Neural progenitor cell (in vitro differentiated cells): ENCODE data around the gene MEG3. TPM values are rescaled to one million over a fixed set of nuclear protein-coding genes. Genes with fewer than 3 reads are reported as not detected.
A peak's percentile ranks its signal among the peaks of the same experiment; 100 is the strongest.

ENCODE experiments used
- DNase-seq: peaks from one replicate; pipeline ENCODE4 v3.0.0-alpha.2; 2016; ENCODE audit warnings: low spot score
- H2AFZ ChIP-seq: fragments of 200-600 bp; sonication (generic); replicated peaks from 2 replicates; pipeline ENCODE4 v1.6.1; 2016; ENCODE audit warnings: antibody characterized with exemption
- H3F3A ChIP-seq: fragments of 200-600 bp; sonication (generic); 2 replicates; pipeline ENCODE4 v1.6.1; 2016; ENCODE audit warnings: antibody characterized with exemption, low read depth
- H3K27ac ChIP-seq: fragments of 200-600 bp; sonication (generic); 2 replicates; pipeline ENCODE4 v1.5.1; 2016; ENCODE audit warnings: mild to moderate bottlenecking
- H3K27me3 ChIP-seq: fragments of 200-600 bp; sonication (generic); 2 replicates; pipeline ENCODE4 v1.6.1; 2016; ENCODE audit warnings: mild to moderate bottlenecking, moderate library complexity
- H3K36me3 ChIP-seq: fragments of 200-600 bp; sonication (generic); 2 replicates; pipeline ENCODE4 v1.5.1; 2016
- H3K4me1 ChIP-seq: fragments of 200-600 bp; sonication (generic); 2 replicates; pipeline ENCODE4 v1.6.1; 2016; ENCODE audit warnings: mixed run types
- H3K4me2 ChIP-seq: fragments of 200-600 bp; sonication (generic); 2 replicates; pipeline ENCODE4 v1.6.1; 2016
- H3K4me3 ChIP-seq: fragments of 200-600 bp; sonication (generic); 2 replicates; pipeline ENCODE4 v1.5.1; 2016
- H3K79me2 ChIP-seq: fragments of 200-600 bp; sonication (generic); 2 replicates; pipeline ENCODE4 v1.6.1; 2016; ENCODE audit warnings: low read depth
- H3K9ac ChIP-seq: fragments of 200-600 bp; sonication (generic); 2 replicates; pipeline ENCODE4 v1.6.1; 2016
- H3K9me3 ChIP-seq: fragments of 200-600 bp; sonication (generic); 2 replicates; pipeline ENCODE4 v1.5.1; 2016; ENCODE audit warnings: low read depth
- H4K20me1 ChIP-seq: fragments of 200-600 bp; sonication (generic); 2 replicates; pipeline ENCODE4 v1.6.1; 2016; ENCODE audit warnings: low read depth
- H3K27ac Mint-ChIP-seq: 3 replicates; pipeline ENCODE4 v1.8.0; 2021; ENCODE audit warnings: mixed read lengths
- H3K27me3 Mint-ChIP-seq: 2 replicates; pipeline ENCODE4 v1.8.0; 2022; ENCODE audit warnings: low read depth, mild to moderate bottlenecking, inconsistent platforms, moderate library complexity, mixed read lengths; ENCODE audit not compliant: insufficient read depth
- H3K36me3 Mint-ChIP-seq: 3 replicates; pipeline ENCODE4 v1.8.0; 2021; ENCODE audit warnings: mixed read lengths
- H3K4me1 Mint-ChIP-seq: 3 replicates; pipeline ENCODE4 v1.8.0; 2021; ENCODE audit warnings: mixed read lengths
- H3K4me3 Mint-ChIP-seq: 3 replicates; pipeline ENCODE4 v1.8.0; 2021; ENCODE audit warnings: mild to moderate bottlenecking, moderate library complexity, mixed read lengths
- H3K9me3 Mint-ChIP-seq: 3 replicates; pipeline ENCODE4 v1.8.0; 2020; ENCODE audit warnings: mixed read lengths
- EZH2 ChIP-seq: fragments of 200-600 bp; sonication (generic); IDR thresholded peaks from 2 replicates; pipeline ENCODE4 v1.6.1; 2017; ENCODE audit warnings: antibody characterized with exemption, mild to moderate bottlenecking, moderate library complexity
- EZH2phosphoT487 ChIP-seq: fragments of 200-600 bp; sonication (generic); IDR thresholded peaks from 2 replicates; pipeline ENCODE4 v1.6.1; 2017; ENCODE audit warnings: antibody characterized with exemption
- total RNA-seq: library from RNA; depleted of rRNA; stranded (reverse); fragments of >200 nt; gene quantifications from 2 replicates; pipeline ENCODE4 v1.2.3, GENCODE V29; 2015; ENCODE audit warnings: low replicate concordance
- TF ChIP-seq, protein P1 (sequence below): fragments of 200-600 bp; sonication (generic); IDR thresholded peaks from 2 replicates; pipeline ENCODE4 v1.5.1; 2017; ENCODE audit warnings: antibody characterized with exemption, mild to moderate bottlenecking

MEG3 gene
- total RNA-seq, 1 donor from 2014 or later: 10.6 TPM

DNA sequence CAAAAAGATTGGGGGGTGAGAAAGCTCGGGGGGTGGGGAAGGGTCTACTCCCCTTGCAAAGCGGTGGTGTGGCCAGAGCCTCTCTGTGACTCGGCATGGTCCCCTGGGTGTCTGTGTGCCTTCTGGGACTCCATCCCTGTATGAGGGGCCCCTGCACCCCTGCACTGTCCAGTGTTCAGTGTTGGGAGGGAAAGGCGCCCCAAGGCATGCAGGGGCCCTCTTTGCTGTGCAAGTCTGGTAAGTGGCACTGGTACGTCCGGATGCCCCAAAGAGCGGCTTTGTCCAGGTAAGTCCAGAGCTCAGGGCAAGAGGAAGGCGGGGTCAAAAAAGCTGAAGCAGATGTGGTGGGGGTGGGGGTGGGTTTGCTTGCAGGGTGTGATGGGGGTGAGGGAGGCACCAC lies 53.9 kb downstream of the MEG3 start:
- Histone ChIP-seq H4K20me1 (no peaks in the 10 kb centered on the region), H3K4me3 (no peak overlapping the region)

DNA sequence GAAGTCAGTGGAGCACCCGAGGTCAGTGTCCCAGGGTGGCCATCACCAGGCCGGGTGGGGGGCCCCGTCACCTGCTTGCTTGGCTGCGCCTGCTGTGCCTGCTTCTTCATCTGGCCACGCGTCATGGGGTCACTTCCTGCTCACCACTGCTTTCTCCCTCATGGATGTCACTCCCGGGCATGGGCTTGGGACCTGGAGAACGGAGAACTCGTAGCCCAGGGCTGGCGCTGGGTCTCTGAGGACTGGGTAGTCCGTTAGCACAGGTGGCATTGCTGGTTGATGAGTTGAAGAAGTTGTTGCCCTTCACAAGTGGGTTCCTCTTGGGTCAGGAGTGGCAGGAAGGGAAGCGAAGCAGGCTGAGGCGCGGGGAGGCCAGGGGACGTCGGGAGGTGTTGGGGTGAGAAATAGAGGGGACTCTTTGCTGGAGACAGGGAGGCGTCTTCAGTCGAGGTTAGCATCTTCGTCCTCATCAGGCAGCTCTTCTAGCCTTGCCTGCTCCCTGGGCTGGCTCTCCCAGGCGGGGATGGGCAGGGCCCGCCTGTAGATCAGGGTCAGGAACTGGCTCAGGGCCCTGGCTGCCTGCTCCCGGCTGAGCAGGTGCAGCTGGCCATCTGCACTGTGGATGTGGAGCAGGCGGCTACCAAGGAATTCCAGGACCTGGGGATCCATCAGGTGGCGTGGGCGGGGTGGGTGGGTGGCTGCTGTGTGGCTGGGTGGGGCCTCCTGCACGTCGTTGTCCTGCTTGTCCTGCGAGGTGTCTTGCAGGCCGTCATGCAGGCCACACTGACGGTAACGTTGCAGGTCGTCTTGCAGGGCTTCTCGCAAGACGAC lies 54.6 kb downstream of the MEG3 start:
- H2AFZ ChIP-seq: no peak overlapping the region
- no peaks in the 10 kb centered on the region for H4K20me1 ChIP-seq
- Mint-ChIP-seq H3K9me3 (peaks cover 35% of the 10 kb centered on the region), H3K27me3 (peaks cover 12% of the 10 kb centered on the region), H3K4me1 (no peaks in the 10 kb centered on the region), H3K36me3 (no peaks in the 10 kb centered on the region), H3K4me3 (no peak overlapping the region), H3K27ac (peak overlapping the region; percentile 43)
- no peaks in the 10 kb centered on the region for H3F3A ChIP-seq
- H3K4me1 ChIP-seq: peaks cover under 1% of the 10 kb centered on the region
- no peaks in the 10 kb centered on the region for H3K79me2 ChIP-seq
- no peak for DNase-seq
- no peaks in the 10 kb centered on the region for H3K9me3 ChIP-seq
- no peak overlapping the region for H3K27ac ChIP-seq
- H3K36me3 ChIP-seq: no peaks in the 10 kb centered on the region
- H3K9ac ChIP-seq: no peak overlapping the region
- H3K4me3 ChIP-seq: no peak overlapping the region
- TF ChIP-seq, protein P1, sequence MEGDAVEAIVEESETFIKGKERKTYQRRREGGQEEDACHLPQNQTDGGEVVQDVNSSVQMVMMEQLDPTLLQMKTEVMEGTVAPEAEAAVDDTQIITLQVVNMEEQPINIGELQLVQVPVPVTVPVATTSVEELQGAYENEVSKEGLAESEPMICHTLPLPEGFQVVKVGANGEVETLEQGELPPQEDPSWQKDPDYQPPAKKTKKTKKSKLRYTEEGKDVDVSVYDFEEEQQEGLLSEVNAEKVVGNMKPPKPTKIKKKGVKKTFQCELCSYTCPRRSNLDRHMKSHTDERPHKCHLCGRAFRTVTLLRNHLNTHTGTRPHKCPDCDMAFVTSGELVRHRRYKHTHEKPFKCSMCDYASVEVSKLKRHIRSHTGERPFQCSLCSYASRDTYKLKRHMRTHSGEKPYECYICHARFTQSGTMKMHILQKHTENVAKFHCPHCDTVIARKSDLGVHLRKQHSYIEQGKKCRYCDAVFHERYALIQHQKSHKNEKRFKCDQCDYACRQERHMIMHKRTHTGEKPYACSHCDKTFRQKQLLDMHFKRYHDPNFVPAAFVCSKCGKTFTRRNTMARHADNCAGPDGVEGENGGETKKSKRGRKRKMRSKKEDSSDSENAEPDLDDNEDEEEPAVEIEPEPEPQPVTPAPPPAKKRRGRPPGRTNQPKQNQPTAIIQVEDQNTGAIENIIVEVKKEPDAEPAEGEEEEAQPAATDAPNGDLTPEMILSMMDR: no peak
- no peak for TF ChIP-seq EZH2phosphoT487
- TF ChIP-seq EZH2: no peak
- no peak overlapping the region for H3K4me2 ChIP-seq
- H3K27me3 ChIP-seq: no peaks in the 10 kb centered on the region

More for the DNA sequence above, 53.9 kb downstream of the MEG3 start:
- peaks cover 12% of the 10 kb centered on the region for H3K27me3 Mint-ChIP-seq
- Histone ChIP-seq H3K79me2 (no peaks in the 10 kb centered on the region), H3K9me3 (no peaks in the 10 kb centered on the region), H3K27ac (no peak overlapping the region), H2AFZ (no peak overlapping the region), H3K4me1 (no peaks in the 10 kb centered on the region), H3K27me3 (no peaks in the 10 kb centered on the region), H3K36me3 (no peaks in the 10 kb centered on the region), H3F3A (no peaks in the 10 kb centered on the region), H3K4me2 (no peak overlapping the region), H3K9ac (no peak overlapping the region)
- no peak overlapping the region for H3K4me3 Mint-ChIP-seq
- peaks cover 33% of the 10 kb centered on the region for H3K9me3 Mint-ChIP-seq
- H3K36me3 Mint-ChIP-seq: no peaks in the 10 kb centered on the region
- H3K4me1 Mint-ChIP-seq: no peaks in the 10 kb centered on the region
- no peak for DNase-seq
- no peak overlapping the region for H3K27ac Mint-ChIP-seq
- no peak for TF ChIP-seq EZH2
- no peak for TF ChIP-seq EZH2phosphoT487

DNA sequence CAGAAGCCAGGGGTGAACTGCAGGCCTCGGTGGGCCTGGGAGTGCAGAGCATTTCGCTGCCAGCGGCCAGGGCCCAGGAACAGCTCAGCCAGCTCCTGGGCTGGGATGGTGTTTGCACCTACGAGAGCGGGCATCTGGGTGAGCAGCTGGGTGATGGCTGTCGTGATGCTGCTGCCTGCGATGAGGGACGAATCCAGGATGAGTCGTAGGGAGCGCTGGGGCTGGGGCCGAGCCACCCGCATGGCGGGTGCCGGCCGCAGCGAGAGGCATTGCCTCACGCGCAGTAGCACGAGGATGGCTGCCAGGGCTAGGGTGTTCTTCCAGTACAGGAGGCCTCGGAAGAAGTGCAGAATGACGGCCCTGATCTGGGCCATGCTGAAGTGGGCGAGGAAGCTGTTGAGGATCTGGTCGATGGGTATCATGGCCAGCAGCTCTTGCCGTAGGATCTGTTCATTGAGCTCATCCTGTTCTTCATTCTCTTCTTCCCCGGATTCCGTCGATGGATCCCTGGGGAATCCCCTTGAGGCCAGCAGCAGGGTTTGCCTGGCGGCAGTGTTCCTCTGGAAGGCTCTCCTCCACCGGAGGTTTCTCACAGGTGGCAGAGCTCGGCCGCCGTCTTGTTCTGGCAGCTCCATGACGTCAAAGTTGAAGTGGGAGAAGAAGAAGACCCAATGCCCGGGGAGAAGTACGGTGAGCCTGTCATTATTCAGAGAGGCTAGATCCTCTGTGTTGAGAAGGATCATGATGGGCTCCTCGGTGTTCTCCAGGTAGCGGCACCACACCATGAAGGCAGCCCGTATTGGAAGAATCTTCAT lies 55.5 kb downstream of the MEG3 start:
- H3K27ac ChIP-seq: no peak overlapping the region
- H3K9me3 Mint-ChIP-seq: peaks cover 36% of the 10 kb centered on the region
- H3F3A ChIP-seq: no peaks in the 10 kb centered on the region
- no peak overlapping the region for H3K4me2 ChIP-seq
- H3K36me3 ChIP-seq: no peaks in the 10 kb centered on the region
- no peaks in the 10 kb centered on the region for H3K27me3 ChIP-seq
- no peaks in the 10 kb centered on the region for H3K79me2 ChIP-seq
- H3K9me3 ChIP-seq: no peaks in the 10 kb centered on the region
- TF ChIP-seq, protein P1: no peak
- no peak for TF ChIP-seq EZH2phosphoT487
- no peak for TF ChIP-seq EZH2
- DNase-seq: no peak
- no peak overlapping the region for H3K9ac ChIP-seq
- H3K4me3 ChIP-seq: no peak overlapping the region
- H3K27me3 Mint-ChIP-seq: peaks cover 8% of the 10 kb centered on the region
- H3K36me3 Mint-ChIP-seq: no peaks in the 10 kb centered on the region
- no peaks in the 10 kb centered on the region for H4K20me1 ChIP-seq
- peaks cover 5% of the 10 kb centered on the region for H3K4me1 ChIP-seq
- no peaks in the 10 kb centered on the region for H3K4me1 Mint-ChIP-seq
- H3K27ac Mint-ChIP-seq: no peak overlapping the region
- H3K4me3 Mint-ChIP-seq: no peak overlapping the region
- no peak overlapping the region for H2AFZ ChIP-seq
